Heart left ventricle (tissue), 13 donors: Measurements from ENCODE around the gene ARHGAP8.

Source experiments
- POLR2A ChIP-seq, 2 donors: fragments of 450-650 bp; IDR thresholded peaks; one replicate each; pipeline ENCODE4 v1.6.1; 2017; ENCODE audit warnings: antibody characterized with exemption in 2 of 2, mild to moderate bottlenecking in 2 of 2, moderate library complexity in 2 of 2
- TF ChIP-seq, protein P1 (sequence below), 12 donors: fragments of 200-600 bp; sonication (generic) in 4 of 12; IDR thresholded peaks; one replicate each; pipeline versions ENCODE4 v1.5.0 to v1.8.0; 2018 to 2022; ENCODE audit warnings: antibody characterized with exemption in 12 of 12, mild to moderate bottlenecking in 5 of 12
- donor health status: ischemic (EF 13 %, LVEDD 7.1; RV severe dilation, severe dysfunction).
- donor health status: DM: no; HTN: yes; CAD: no.
- donor health status: DM: no; HTN: no; CAD: no.
- donor health status: ischemic (EF 25% LVEDD 6.9; RV normal size, moderate dysfunction).
- donor health status: ischemic (EF 25% LVEDD 5.7; RV mildly dilated, moderate dysfunction).
- donor health status: ischemic (EF 35%, LVEDD 5.7; RV mildly dilated, moderate dysfunction).
- donor health status: nonischemic (EF 11% LVEDD 7.7; RV severe dilation, severe dysfunction).
- donor health status: DM: yes; HTN: yes; CAD: no.
- donor health status: PGD.
- donor health status: ischemic (EF 29% LVEDD 5.4; RV normal size, mild dysfunction).
- donor health status: nonischemic (EF 23%, LVEDD 6.1; RV moderate dilation, normal function).

DNA sequence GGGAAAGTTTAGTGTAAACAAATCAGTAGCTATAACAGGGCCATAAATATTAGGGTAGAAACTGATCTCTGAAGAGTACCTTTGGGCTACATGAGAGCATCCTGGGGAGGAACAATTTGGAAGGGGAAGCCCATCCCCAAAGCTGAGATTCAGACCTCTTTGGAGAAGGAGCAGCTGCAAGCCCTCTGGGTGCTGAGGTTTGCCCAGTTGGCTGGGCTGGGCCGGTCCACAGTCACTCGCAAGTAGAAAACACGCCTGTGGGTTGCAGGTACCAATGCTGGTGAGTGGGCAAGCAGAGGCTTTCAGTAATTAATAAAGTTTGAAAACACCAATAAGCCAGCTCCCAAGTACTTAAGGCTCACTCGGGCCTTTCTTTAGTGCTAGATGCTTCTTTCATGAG lies 124.5 kb downstream of the ARHGAP8 start:
- TF ChIP-seq, protein P1, sequence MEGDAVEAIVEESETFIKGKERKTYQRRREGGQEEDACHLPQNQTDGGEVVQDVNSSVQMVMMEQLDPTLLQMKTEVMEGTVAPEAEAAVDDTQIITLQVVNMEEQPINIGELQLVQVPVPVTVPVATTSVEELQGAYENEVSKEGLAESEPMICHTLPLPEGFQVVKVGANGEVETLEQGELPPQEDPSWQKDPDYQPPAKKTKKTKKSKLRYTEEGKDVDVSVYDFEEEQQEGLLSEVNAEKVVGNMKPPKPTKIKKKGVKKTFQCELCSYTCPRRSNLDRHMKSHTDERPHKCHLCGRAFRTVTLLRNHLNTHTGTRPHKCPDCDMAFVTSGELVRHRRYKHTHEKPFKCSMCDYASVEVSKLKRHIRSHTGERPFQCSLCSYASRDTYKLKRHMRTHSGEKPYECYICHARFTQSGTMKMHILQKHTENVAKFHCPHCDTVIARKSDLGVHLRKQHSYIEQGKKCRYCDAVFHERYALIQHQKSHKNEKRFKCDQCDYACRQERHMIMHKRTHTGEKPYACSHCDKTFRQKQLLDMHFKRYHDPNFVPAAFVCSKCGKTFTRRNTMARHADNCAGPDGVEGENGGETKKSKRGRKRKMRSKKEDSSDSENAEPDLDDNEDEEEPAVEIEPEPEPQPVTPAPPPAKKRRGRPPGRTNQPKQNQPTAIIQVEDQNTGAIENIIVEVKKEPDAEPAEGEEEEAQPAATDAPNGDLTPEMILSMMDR (IDR thresholded peaks at IDR 0.05) = no peak
- TF ChIP-seq POLR2A (IDR thresholded peaks at IDR 0.05) = no peak
